GM20431 (cell line): Measurements from ENCODE around the gene SUPT3H.

Experiments used
- in situ Hi-C: fragments of 300-500 bp; cut with MseI, MboI; formaldehyde crosslinking; loops from one replicate; pipeline ENCODE4 v1.15.0; 2020; ENCODE audit warnings: low sequenced_read_pairs; ENCODE audit not compliant: unreplicated experiment

SUPT3H gene

DNA sequence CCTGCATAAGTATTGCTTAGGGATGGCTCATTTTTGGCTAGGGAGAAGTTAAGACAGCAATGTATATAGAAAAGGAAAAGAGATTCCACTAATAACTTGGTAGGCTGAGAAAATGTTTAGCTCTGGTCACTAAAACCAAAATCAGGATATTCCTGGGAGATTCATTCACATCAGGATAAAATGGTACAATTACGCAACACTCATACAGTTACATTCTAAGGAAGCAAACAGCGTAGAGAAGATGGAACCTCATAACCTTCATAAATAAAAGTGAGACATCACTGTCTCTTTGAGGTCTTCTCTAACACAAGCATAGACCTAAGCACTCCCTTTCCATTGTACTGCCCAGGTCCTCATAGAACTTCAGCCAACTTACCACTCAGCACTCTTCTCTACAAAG lies 345.3 kb downstream of the SUPT3H start:
- in situ Hi-C loops = no loop called here

DNA sequence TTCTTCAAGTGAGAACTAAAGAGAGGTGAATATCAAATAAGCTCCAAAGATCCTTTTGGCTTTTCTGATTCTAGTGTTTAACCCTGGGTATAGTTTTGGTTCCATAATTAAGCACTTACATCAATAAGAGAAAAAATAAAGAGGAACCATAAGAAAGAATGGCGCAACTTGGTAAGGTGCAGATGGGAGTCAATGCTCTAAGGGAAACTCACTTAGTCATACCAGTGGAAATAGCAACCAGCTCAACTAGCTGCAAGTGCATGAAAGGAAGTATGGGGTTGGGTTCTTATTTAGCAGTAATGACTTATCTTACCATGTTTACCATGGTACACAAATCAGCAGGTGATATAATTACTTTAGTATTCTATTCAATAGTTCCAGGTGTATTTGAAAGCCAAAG lies 346.1 kb downstream of the SUPT3H start:
- in situ Hi-C loops = no loop called here

DNA sequence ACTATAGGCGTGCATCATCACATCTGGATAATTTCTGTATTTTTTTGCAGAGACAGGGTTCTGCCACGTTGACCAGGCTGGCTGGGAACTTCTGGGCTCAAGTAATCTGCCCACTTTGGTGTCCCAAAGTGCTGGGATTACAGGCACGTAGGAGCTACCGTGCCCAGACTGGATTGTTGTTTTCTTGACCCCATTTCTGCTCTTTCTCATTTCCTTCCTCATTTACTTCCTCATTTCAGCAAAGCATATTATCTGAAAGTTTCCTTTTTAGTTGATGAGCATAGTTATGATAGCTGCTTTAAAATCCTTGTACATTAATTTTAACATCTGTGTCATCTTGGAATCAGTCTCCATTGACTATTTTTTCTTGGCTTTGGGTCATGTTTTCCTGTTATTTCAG lies 350.6 kb downstream of the SUPT3H start:
- in situ Hi-C loops = no loop called here

DNA sequence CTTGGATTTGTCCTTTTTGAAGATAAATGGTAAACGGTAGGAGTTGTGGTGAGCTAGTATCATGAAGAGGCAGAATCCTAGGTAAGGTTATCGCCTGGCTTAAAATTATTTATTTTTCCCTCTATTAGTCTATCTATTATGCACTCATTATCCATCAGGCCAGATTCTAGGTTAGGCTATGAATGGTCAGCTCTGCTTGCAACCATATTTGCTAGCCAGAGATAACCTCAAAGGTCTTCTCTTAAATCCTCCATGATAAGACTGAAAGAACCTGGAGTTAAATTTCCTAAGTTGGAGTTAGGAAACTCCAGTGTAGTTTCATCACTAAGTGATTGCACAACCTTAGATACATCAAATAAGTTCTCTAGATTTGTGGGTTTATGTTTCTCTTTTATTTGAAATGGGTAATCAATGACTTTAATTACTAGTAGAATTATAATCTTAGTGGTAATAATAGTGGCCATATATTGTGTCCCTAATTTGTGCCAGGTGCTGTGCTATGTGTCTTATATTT lies 351.7 kb downstream of the SUPT3H start:
- in situ Hi-C loops = no loop called here

DNA sequence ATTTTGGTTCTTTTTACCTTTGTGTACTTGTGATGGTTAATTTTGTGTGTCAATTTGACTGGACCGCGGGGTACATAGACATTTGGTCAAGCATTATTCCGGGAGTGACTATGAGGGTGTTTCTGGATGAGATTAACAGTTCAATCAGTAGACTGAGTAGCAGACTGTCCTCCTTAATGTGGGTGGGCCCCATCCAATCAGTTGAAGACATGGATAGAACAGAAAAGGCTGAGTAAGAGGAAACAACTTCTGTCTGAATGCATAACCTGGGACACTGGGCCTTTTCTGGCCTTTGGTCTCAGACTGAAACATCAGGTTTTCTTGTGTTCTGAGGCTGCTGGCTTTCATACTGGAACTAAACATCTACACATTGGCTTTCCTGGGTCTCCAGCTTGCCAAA lies 353.1 kb downstream of the SUPT3H start:
- in situ Hi-C loops = no loop called here

DNA sequence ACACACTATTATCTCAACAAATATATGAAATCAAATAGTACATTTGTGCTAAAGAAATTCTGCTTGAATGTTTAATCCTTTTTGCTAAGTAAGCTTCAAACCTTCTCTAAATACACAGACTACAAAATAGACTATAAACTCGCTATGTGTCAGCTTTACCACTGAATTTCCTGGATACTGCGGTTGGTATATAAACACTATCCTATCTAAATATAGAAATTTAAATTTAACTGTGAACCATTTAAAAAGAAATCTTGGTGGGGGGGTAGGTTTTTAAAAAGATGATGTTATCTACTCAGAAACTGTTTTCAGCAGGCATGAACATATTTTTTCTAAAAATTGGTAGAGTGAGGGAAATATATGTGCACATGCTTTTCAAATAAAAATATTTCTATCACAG lies 356.1 kb downstream of the SUPT3H start:
- in situ Hi-C loops = no loop called here

DNA sequence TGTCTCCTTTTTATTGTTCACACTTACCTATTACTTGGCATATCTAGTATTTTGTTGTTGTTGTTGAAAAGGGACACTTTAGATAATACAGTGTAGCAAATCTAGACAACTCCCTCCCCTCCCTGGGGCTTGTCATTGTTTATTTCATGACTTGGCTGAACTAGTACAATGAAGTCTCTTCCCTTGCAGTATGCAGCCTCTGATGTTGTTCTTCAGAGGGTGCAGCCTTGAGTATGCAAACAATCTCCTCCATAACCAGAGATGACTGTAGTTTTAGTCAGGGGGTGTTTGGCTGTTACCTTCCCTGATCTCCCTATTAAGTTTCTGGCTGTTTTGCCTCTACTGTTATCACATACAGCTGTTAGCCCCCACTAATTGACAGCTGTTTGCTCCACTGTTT lies 365.0 kb downstream of the SUPT3H start:
- in situ Hi-C loops = no loop called here

DNA sequence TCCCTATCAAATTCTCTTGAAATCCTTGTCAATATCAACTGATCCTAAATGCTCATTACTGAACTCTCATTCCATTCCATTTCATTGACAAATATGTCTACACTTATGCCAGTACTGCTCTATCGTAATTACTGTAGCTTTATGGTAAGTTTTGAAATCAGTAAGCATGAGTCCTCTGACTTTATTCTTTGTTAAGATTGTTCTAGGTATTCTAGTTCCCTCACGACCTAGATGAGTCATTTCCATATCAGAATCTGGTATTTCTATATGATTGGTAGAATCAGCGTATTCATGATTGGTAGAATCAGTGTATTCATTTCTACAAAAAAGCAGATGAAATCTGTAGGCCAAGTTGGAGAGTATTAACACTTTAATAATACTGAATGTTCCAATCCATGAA lies 368.2 kb downstream of the SUPT3H start:
- in situ Hi-C loops = no loop called here

DNA sequence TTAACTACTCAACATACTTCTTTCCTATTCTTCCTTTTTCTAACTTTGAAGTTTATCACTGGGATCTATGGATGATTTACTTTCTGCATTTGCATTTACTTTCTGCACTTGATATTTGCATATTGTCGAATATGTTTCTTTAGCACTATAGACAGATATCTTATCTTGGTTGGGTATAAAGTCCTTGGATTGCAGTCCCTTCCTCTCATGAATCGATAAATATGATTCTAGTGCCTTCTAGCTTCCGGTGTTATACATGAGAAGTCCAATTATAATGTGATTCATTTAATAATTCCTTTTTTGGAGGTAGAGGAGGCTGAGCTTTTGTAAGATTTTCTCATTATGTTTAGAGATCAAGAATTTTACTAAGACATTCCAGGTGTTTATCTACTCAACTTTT lies 370.8 kb downstream of the SUPT3H start:
- in situ Hi-C loops = no loop called here

DNA sequence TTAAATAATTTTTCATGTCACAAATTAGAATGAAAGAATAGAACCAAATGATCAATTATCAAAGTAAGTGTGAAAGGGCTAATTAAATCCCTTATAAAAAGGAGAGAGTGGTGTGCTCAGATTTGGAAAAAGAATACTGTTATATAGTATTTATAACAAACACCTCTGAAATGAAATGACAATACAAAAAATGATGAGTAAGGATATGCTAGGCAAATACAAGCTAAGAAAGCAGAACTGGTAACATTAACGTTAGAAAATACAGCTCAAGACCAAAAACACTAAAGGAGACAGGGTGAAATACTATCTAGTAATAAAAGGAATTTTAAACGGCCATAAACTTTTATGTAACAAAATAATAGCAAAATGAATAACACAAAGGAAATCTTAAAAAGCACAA lies 373.8 kb downstream of the SUPT3H start:
- in situ Hi-C loops = no loop called here

DNA sequence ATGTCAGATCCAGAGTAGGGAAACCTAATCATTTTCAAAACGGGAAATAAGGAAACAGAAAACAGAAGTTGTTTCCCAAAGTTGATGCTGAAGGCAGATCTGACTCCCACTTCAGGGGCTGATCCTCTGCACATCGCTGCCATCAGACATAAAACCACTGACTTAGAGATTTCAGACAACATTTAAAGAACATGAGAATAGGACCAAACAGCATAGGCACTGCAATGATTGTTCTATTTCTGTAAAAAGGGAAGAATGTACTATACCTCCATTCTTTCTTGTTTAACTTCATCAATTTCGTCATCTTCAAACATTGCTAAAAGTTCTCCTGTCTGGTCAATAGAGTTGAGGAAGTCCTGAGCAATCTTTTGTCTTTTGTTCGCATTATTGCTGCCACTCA lies 374.3 kb downstream of the SUPT3H start:
- in situ Hi-C loops = no loop called here

DNA sequence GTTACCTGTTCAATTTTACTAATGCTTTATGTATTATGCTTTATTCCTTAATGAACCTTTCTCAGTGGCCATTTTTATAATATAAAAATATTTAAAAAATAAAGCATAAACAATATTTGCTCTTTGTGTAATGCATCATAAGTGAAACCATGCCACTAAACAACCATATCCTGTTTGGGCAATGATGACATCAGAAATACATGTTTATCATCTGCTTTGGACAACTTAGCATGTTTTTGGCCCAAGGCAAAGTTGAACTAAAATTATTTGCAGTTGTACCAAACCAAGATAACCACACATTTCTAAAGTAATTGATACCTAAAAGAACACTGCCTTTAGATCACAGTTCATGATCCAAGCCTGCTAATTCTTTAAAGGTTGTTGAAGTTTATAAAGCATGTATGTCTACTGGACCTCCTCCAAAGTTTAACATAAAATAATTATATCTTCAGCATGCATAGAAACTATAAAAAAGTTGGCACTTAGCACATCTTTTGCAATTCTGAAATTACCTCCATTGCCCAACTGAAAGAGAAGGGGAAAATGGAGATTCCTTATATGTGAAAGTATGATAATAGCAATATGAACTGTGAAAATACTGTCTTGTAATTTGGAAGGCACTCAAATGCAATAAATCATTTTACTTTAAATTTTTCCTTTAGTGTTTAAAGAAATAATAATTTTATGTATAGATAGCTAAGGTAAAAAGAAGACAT lies 375.2 kb downstream of the SUPT3H start:
- in situ Hi-C loops = no loop called here

DNA sequence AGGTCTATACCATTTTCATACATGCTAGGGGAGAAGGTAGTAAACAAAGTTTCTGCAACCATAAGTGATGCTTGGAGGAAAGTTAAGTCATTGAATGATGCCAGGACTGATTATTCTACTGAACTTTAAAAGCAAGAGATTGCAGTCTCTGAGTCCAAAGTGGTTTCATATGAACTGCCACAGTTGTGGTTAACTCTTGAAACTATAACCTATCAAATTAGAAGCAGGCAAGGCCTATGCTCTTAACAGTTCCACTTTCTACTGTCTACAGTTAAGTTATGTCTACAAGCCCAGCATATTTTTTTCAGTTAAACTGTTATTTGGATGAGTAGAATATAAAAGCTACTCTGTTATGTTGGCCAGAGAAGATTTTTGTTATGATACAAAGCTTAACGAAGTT lies 376.1 kb downstream of the SUPT3H start:
- in situ Hi-C loops = no loop called here

DNA sequence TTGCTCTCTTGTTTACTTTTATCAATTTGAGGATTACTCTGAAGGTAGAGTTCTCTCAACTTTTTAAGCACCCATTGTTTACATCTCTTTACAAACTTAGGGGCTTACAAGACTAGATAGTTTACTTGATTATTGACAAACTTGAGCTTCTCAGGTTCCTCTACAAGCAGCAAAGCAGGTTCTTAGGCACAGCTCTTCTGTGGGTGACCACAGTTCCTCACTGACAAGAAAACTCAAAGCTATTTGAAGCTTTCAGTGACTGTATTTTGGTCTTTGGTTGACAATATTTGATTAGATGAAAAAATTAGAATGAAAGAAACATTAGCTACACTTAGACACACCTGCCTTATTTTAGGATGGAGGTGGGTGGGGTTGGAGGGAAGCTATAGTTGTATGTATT lies 376.9 kb downstream of the SUPT3H start:
- in situ Hi-C loops = no loop called here

DNA sequence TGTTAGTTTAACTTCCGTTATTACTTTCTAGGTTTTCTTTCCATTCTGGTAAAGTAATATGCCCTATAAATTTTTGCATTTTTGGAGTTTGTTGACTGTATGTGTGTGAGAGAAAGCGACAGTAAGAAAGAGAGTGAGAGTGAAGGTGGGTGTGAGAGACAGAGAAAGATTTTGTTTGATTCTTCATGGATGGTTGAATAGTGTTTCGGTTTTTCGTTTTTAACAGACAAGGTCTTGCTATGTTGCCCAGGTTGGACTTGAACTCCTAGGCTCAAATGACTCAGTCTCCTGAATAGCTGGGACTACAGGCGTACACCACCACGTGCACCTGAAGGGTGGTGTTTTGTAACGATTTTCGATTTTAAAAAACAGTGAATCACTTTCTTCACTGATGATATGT lies 378.7 kb downstream of the SUPT3H start:
- in situ Hi-C loops = no loop called here

DNA sequence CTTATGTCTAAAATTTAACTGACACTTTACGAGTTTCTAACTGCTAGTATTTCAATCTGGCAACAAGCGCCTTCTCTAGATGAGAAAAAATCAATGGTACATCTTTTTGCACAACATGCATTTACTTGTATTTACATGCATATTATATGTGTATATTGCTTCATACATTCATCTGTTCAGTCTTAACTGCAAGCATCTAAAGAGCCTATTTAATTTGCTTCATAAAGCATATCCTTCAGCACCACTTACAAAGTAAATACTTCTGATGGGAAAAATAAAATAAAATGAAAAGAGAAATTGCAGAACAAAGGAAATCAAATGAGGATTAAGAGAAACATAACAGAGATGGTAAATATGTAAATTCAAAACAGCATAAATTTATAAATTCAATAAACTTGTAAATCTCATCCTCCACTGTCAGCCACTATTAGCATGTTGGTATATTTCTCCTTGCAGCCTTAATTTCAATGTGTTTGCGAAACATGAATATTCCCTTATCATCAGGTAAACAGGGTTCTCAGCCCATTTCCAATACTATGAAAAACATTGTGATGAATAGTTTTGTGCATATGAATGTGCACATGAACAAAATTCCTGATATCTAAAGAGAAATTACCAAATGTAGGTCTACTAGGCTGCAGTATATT lies 382.1 kb downstream of the SUPT3H start:
- in situ Hi-C loops = no loop called here

DNA sequence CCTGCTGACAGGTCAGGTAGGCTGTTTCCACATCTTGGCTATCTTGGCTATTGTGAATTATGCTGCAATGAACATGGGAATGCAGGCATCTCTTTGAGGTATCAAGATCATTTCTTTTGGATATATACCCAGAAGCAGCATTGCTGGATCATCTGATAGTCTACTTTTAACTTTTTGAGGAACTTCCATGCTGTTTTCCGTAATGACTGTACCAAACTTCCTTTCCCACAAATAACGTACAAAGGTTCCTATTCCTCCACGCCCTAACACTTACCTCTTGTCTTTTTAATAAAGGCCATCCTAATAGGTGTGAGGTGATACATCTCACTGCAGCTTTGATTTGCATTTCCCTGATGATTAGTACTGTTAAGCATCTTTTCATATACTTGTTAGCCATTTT lies 388.3 kb downstream of the SUPT3H start:
- in situ Hi-C loops = no loop called here

DNA sequence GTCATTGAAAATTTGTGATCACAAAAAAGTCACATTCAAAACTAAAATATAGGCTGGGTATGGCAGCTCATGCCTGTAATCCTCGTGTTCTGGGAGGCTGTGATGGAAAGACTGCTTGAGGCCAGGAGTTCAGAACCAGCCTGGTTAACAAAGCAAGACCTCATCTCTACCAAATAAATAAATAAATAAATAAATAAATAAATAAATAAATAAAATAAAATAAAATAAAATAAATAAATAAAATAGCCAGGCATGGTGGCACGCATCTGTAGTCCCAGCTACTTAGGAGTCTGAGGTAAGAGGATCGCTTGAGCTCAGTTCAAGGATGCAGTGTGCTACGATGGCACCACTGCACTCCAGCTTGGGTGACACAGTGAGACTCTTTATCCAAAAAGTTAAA lies 392.7 kb downstream of the SUPT3H start:
- in situ Hi-C loops = no loop called here

DNA sequence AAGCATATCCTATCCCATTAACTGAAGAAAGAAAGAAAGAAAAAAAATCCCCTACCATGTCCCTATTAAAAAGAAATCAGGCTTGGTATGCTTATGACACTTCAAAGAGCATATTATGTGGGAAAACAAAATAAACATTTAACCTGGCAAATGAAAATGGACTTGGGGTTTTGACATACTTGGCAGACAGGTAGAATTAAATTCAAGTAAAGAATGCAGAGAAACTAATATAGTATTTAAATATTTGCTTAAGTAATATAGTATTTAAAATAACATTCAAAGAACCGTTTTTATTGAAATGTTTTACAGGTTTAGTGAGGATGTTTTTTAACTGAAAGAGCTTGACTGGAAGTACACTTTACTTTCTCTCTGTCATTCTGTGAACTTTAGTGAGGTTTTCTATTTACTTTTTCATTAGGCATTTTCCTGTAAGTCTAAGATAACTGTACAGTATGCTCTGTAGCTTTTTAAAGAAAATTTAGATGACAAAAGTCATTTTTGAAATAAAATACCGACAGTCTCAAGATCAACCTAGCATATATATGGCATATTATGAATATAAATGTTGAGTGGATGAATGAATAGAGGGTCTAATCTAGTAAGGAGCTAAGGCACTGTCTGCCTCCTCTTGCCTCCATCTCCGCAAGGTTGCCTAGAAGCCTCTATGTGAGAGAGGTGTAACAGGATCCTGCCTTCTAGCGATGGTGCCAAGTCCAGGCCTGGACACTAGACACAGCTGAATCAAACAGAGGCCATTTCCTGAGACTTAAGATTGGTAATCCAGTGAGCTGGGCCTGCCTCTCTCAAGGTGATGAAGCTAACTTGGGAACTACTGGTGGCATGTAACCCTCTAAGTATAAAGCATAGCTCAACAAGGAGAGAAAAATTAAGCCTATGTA lies 394.0 kb downstream of the SUPT3H start:
- in situ Hi-C loops = no loop called here

DNA sequence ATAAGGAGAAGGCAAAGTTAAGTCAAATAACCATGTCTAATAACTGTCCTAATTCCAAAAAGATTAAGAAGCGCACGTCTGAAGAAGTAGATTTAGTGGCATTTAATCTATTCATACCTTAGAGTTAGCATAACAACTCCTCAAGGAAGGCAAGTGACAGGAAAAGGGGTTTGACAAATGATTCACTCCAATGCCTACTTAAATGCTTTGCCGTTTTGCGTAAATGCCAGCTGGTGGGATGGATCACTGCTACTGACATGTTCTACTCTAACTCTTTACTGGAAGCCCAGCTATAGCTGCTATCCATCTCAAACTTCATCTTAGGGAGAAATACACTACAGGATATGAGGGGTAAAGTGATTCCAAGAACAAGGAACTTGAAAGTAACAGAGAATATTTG lies 396.9 kb downstream of the SUPT3H start:
- in situ Hi-C loops = no loop called here
